HG02623 (cell line): ENCODE data around the gene COMMD10.

Source experiments
- ATAC-seq: cut with Tn5 transposase; IDR thresholded peaks from one replicate; pipeline ENCODE4 v1.9.1; 2021; ENCODE audit warnings: moderate library complexity; ENCODE audit not compliant: unreplicated experiment

Gene COMMD10

GRCh38 chr5:116288524-116288923, 203.7 kb downstream of the COMMD10 start:
- no peak for ATAC-seq

GRCh38 chr5:116289276-116289675, 204.5 kb downstream of the COMMD10 start:
- ATAC-seq = no peak

- ATAC-seq = no peak
Measured at GRCh38 chr5:116291271-116291670, 206.4 kb downstream of the COMMD10 start.

GRCh38 chr5:116292321-116292720, 207.5 kb downstream of the COMMD10 start:
- ATAC-seq = no peak

GRCh38 chr5:116296335-116297072, 211.7 kb downstream of the COMMD10 start:
- no peak for ATAC-seq

GRCh38 chr5:116297296-116297814, 212.5 kb downstream of the COMMD10 start:
- ATAC-seq = no peak

- ATAC-seq = no peak
Measured at GRCh38 chr5:116299746-116300640, 215.2 kb downstream of the COMMD10 start.

GRCh38 chr5:116301110-116301509, 216.3 kb downstream of the COMMD10 start:
- no peak for ATAC-seq

GRCh38 chr5:116303340-116303739, 218.5 kb downstream of the COMMD10 start:
- no peak for ATAC-seq

- no peak for ATAC-seq
Measured at GRCh38 chr5:116303810-116304209, 219.0 kb downstream of the COMMD10 start.

GRCh38 chr5:116305899-116306298, 221.1 kb downstream of the COMMD10 start:
- ATAC-seq = no peak

GRCh38 chr5:116306846-116307245, 222.0 kb downstream of the COMMD10 start:
- ATAC-seq = no peak

- no peak for ATAC-seq
Measured at GRCh38 chr5:116308391-116308790, 223.6 kb downstream of the COMMD10 start.

GRCh38 chr5:116313366-116313765, 228.5 kb downstream of the COMMD10 start:
- ATAC-seq = no peak

- no peak for ATAC-seq
Measured at GRCh38 chr5:116315531-116315930, 230.7 kb downstream of the COMMD10 start.

- no peak for ATAC-seq
Measured at GRCh38 chr5:116318091-116318854, 233.4 kb downstream of the COMMD10 start.

- no peak for ATAC-seq
Measured at GRCh38 chr5:116320486-116320885, 235.7 kb downstream of the COMMD10 start.

- ATAC-seq = no peak
Measured at GRCh38 chr5:116329503-116329902, 244.7 kb downstream of the COMMD10 start.

- peak; percentile 83 for ATAC-seq
Measured at GRCh38 chr5:116340799-116341198, 256.0 kb downstream of the COMMD10 start.
